ENCODE results near the gene DDO.

The DDO gene

DNA sequence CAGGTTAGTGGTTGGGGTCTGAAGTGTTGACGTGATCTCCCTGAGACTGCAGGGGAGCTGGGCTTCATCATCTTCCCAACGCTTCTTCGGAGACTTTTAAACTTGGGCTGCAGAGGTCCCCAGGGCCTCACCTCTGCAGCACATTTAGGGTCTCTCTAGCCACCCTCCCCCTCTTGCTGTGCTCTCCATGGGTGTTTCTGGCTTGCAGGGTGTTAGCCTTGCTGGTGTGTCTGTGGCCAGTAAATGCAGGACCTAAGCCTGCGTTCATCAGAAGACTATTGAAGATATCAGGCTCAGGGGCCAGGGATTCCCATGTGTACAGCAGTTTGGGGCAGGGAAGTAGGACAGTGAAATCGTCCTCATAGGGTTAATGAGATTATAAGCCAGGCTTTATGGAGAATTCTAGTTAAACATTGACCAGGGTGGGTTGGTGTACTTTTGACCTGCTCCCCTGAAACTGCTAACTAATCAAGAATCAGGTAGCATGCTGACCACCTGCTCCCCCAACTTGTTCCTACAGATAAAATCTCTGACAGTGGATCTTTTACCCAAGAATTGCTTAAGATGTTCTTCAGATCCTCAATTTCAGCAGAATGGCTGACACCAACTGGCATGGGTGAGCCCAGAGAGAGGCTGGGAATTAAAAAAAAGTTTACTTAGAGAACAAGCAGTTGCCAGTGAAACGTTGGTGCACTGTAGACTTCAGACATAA is 3.8 kb upstream of the DDO start:
- DNase-seq: no peak

DNA sequence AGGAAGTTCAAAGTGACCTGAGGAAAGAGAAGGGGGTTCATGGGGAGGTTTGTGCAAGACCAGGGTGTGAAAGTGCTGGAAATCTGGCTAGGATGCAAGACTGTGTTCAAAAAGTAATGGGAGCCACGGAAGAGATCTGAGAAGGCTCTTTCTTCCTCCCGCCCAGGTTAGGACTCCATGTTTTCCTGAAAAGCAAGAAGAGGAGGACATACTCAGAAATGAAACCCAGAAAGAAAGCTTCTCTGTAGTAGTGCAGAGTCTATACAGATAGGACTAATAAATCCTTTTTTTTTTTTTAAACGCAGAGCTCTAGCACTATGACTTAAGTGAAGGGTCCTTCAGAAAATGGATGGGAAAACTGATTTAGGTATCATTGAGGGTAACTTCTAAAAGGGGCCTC is 3.2 kb upstream of the DDO start:
- DNase-seq: no peak

DNA sequence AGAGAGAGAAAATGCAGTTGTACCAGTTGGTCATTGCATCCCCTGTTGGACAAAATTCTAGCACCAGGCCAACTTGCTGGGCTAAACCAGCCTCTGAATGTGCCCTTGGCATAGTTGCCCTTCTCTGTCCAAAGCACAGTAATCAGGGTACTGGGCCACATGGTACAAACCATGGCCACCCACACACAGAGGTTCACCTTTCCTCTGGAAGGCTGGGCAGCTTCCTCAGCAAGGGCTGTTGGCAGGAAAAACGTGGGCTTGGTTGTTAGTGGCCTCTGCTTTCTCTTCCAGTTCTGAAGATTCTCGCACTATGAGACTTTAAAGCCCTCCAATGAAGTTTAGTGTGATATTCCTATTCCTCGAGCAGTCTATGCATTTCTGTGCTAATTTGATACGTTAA is 706 bp downstream of the DDO start:
- no peak for DNase-seq

DNA sequence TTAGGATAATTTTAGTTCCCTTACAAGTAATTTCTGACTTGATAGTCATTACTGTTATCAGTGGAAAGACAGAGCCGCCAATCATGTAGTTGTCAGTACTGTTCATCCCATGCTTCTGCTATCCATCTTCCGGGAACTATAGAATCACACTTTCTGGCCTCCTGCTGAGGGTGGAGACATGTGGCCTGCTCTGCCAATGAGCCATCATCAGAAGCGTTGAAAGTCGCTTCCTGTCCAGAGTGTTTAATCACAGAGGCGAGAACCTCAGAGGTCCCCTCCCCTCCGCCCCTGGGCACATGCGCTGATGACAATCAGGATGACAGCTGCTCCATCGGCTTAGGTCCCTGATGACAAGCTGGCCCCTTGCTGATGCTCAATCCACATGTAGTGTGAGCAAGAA is 3.0 kb downstream of the DDO start:
- no peak for DNase-seq

DNA sequence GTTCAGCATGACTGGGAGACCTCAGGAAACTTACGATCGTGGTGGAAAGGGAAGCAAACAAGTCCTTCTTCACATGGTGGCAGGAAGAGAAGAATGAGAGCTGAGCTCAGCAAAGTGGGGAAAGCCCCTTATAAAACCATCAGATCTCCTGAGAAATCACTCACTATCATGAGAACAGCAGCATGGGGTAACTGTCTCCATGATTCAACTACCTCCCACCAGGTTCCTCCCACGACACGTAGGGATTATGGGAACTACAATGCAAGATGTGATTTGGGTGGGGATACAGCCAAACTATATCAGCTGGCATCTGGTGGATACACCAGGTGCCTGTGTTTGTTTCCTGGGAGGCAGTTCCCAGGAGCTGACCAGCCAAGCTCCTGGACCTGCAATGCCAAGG is 4.9 kb downstream of the DDO start:
- DNase-seq: no peak

DNA sequence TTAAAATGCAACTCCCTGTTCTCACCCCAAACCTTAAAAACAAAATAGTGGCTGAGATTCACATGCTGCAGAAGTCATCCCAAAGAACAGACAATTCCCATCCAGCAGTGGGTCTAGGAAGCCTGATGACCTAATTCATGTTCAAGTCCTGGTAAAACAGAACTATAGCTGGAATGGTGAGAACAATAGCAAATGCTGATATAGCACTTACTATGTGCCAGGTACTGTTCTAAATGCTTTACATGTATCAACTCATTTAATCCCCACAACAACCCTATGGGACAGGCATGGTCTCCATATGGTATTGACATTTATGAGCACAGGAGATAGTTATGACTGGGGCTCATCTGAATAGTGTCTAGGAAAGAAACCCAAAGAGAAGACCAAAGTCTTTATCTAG is 5.6 kb downstream of the DDO start:
- DNase-seq: no peak

DNA sequence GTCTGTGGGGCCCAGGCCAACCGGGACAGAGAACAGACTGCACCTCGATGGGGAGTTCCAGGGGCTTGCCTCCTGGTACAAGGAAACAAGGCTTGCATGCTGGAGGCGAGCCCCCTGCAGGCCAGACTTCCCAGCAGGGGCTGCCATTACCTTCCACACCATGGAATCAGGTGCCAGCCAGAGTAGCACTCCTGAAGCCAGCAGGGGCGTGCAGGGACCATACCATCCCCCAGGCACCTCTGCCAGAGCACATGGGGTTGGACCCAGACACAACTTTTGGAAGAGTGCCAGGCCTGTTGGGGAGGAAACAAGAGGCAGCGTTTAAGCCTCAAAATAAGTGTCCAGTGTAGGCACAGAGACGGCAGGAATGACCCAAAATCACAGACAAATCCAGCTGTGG is 6.5 kb downstream of the DDO start:
- DNase-seq: no peak

DNA sequence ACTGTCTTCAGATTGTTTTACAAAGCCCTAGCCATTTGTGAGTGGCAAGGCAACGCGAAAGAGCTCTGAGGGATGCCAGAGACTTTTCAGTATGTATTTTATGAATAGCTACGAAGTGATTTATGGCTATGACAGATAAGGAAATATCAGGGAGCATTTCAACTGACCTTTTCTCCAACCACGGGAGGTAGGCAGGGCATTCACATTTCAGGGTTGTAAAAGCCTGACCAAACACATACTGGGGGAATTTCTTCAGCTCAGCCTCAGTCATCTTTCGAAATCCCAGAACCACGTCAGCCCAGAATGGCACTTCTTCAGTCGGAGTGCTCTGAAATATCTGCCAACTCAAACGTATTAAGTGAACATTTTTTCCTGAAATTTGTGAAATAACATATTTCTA is 10.8 kb downstream of the DDO start:
- no peak for DNase-seq

DNA sequence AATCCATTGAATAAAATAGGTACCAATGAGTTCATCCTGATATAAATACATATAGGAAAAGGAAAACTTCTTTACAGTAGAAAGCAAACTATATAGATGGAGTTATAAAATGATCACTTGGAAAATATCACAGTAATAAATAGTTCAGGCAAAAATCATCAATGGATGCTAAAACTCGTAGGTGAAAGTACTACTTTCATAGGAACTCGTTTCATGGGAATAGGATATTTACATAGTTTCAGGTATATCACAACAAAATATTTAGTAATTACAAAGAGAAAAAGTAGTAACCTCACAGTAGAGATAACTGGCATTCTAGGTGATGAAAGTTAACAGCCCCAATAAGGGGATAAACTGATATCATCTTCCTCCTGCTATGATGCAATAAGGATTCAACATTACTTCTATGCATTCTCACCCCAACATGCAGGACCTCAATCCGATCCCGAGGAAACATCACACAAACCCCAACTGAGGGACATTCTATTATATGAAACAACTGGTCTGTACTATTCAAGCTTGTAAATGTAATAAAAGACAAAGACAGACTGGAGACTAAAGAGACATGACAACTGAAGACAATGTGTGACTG is 13.7 kb downstream of the DDO start:
- no peak for DNase-seq

DNA sequence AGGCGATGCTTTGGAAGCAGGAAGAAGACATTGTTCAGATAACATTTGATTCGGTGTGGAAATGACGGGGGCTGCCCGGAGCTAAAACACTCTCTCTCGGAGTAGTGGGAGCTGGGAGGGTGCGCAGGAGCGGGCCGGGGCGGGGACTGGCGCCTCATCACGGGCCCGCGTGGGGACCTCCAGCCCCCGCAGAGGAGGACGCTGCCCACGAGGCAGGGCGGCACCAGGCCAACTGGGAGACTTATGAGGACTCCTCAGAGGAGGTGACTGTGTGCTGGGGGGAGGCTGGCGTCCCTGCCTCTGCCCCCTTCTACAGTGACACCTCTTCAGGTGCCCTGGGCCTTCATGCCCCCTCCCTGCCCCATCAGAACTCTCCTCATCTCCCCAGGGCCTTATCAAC is 15.2 kb downstream of the DDO start:
- DNase-seq: no peak

DNA sequence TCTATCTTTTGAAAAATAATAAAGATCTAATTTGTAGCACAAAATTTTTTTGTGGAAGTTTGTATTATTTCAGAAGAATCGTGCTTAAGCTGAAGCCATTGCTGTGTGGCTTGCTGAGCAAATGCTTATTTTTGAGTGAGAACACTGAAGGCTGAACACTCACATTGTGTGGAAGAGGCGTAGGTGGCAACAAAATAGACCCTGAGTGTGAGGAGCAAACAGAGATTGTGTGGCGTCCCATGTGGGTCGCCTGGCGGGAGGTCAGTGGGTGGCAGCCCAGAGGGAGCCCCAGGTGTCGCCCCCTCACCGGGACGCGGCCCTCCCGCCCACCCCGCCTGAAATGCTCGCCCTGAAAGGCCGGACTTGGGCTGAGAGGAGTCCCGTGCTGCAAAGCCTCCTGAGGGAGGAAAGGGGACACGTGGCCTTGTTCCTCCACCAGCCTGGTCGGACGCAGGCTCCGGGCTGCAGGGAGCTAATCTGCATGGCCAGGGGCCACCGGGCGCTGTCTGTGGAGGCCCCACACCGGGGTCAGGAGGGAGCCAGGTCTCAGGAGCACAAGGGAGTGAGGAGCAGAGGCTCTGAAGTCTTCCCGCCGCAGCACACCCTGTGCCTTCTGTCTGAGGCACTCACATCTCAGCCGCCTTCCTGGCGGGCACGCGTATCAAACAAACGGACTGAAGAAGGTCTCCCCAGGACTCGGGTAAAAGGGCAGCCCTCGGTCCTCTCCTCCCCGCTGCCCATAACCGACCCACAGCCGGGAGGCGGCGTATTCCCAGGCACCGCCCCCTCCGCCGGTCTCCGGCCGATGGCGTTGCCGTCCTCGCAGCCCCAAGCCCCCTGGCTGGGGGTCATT is 15.9 kb downstream of the DDO start:
- no peak for DNase-seq

DNA sequence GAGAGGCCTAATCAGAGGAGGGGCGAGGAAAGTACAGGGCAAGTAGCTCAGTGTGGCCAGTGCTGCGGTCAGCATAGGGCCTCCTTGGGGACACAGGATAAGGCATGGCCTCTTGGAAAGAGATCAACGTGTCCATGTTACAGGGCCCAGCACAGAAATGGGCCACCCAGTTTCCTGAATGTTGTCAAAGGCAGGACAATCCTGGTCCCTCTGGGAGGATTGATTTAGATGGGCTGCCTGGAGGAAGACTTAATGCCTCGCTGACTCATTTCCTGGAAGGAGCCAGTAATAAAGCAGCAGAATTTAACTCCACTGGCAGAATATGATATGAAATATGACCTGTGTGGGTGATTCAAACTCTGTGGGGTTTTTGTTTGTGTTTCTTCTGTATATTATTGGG is 16.6 kb downstream of the DDO start:
- no peak for DNase-seq

DNA sequence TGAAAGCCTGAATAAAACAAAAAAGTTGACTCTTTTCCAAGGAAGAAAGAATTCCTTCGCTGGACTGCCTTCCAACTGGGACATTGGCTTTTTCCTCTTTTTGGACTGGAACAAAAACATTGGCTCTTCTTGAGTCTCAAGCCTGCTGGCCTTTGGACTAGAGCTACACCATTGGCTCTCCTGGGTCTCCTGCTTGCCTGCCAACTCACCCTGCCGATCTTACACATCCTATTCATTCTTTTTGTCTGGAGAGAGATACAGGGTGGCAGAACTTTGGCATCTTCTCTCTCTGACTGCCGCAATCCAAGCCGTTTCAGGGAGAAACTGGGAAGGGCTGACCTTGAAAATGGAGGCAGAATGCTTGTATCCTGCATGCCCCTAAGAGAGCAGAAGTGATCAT is 20.2 kb downstream of the DDO start:
- DNase-seq: no peak

DNA sequence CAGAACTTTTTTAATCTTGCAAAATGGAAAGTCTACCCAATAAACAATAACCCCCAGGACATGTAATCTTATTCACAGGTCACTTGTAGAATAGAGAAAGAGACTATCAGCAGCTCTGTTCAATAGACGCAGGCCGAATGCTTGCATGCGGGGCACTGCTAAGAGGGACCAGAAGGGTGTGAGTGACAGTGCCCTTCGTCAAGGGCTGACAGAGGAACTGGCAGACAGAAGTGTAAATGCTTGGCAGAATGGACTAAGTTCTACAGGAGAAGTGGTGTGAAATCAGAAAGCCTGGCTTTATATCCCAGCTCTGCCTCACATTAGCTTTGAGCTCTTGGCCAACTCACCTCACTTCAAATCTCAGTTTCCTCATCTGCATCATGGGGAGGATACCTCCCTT is 21.0 kb downstream of the DDO start:
- DNase-seq: no peak

DNA sequence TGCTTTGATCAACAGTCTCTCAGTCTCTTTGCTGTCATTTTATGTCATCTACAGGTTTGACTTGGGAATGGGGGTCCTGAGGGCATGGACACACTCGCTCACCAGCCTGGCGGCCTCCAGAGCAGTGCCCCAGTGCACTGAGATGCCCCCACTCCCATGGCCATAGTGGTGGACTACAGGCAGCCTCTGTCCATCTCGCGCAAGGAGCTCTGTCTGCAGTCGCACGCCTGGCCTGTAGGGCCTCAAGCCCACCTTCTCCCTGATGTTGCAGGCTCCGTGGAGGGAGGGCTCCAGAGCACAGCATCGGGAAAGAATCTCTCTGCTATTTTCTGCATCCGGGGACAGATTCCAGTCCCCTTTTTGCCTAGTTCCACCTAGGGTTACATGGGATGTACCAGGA is 22.6 kb downstream of the DDO start:
- DNase-seq: no peak

DNA sequence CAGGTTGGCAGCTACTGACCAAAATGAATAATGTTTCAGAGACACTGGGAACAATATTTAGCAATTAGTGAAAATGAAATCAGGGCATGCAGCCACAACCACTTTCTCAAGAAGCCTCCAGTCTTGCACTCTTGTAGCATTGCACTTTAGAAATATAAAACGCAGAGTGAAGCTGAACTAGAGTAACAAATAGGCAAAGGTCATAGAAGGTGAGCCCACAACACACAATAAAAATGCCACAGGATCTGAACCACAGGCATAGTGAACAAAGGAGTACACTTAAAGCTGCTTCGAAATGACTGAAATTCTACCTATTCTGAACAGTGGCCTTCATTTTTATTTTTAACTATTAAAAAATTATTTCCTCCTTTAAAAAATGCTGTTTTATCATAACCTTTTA is 25.0 kb downstream of the DDO start:
- no peak for DNase-seq

DNA sequence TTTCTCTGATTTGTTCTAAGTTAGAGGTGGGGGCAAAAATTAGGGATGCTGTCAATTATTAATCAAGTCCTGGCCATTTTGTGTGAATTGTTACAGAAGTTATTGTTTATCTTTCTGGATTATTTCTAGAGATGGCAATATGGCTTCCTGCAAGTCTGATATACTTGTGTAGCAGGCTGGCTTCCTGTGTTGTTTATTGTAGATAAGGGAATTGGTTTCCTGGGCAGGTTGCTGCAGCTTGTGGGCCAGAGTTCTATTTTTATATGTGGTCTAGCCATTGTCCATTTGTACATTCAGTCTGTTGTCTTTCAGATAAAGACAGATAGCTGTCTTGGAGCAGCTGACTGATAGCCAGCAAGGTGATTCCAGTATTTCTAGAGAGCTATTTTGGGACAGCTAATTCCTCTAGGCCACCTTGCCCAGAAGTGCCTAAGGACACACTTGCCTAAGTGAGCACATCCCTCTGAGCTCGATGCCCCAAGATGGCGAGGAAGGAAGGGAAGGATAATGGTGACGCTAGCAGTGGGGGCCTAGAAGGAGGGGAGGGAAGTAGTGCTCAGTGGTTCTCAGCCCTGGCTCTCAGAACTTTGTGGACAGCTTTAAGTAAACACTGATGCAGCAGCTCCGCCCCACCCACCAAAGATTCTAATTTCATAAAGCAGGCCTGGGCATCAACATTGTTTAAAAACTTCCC is 25.5 kb downstream of the DDO start:
- no peak for DNase-seq

DNA sequence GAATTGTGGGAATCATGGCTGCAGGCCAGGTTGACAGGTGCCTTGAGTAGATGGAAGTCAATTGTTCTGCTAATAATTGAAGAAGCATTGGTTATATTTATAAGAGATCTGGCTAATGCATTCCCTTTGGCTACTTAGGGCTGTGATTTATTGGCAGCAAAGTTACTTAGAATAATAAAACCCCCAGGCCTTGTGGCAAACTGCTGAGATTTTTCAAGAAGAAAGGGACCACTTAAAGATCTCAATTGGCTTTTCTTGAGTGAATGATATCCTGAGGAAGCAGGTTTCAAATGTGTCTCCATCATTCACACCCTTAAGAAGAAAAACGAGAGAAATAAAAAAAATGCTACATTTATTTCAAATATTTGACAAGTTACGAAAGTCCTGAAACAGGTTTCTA is 27.4 kb downstream of the DDO start:
- DNase-seq: no peak

DNA sequence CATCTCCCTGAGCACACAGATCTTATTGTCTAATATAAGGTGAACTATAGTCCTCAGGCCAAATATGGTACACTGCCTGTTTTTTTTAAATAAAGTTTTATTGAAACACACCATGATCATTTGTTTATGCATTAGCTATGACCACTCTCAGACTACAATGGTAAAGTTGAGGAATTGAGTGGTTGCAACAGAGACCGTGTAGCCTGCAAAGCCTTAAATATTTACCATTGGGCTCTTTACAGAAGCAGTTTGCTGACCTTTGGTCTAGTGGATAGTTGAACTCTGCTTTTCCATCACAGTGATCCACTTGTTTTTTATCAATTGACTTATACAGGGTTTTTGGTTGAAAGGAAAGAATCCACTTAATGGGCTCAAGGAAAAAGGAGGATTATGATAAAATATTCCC is 29.9 kb downstream of the DDO start:
- no peak for DNase-seq

DNA sequence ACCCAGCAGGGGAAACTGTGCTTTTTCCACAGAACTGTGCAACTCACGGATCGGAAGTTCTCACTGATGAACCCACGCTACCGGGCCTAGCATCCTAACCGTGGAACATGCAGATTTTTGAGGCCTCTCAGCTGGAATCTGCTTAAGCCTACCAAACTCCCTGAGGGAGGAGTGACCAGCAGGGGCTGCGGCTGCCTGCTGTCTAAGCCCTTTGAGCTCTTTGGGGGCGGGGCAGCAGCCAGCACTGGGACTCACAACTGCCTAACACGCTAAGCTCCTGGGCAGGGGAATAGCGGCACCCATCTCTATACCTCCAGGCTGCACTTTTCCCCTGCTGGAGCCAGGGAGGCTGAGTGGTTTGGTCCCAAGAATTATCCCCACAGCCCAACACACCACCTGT is 36.8 kb downstream of the DDO start:
- no peak for DNase-seq

DNA sequence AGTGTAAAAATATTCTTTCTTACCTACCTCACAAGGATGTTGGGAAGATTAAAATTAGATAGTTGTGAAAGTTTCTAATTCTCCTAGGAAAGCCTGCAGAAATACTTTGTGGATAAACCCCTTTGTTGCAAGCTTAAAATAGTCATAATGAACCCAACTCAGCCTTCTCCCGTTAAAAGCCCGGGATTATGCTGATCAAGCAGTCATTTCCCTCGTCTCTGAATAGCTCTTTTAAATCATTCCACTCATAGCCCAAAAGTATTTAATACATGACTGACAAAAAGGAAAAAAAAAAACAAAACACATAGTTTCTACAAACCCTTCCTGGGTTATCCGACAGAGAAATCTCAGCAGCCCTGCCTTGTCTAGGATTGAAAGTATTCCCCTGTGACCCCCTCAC is 46.3 kb downstream of the DDO start:
- DNase-seq: no peak

DNA sequence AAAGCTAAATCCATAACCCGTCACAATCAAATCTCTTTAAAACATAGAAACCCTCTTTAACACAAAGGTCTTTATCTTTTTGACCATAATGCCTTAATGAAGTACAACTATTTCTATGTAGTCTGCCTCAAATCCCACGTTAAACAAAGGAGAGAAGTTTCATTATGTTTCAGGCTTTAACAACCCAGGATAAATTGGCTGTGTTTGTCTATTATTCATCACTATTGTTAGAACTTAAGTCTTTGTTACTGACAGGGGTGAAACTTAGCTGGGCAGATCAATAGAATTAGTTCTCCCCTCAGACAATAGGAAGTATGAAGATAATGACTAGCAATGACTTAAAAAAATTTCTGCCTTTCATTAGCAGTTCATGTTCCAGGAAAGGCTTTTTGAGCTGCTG is 47.1 kb downstream of the DDO start:
- no peak for DNase-seq

DNA sequence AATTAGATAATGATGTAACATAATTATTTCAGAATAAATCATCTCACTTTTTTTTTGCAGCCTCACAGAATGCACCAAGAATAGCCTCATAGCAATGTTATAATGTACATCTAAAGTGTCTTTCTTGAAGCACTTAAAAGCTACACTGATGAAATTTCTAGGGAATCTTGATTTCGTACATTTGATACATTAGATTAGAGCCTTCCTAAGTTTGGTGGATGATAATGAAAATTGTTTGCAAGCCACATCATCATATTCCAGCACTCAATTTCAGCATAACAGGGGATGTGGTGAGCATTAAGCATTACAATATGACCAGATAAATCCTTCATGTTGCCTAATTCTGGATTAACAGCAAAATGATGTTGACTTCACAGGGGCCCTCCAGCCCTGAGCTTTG is 47.5 kb downstream of the DDO start:
- no peak for DNase-seq

DNA sequence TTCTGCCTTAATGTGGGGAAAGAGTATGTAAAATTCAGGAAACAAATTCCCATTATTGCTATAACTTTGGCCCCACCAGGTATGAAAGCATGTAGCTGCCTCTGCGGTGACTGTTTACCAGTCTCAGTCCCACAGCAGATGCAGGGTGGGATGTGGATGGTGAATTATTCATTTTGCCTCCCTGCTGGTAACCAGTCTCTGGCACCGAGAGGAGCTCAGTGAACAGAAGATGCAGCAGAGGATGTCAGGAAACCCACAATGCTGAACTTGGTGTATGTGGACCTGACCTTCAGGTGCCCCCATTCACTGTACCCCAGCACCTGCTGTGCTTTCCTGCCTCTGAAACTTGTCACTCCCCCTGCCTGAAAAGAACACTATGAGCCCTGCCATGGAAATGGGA is 48.4 kb downstream of the DDO start:
- no peak for DNase-seq

All from activated effector memory CD4-positive, alpha-beta T cell treated with Interleukin-2 at 50 U/mL for 16 hours (primary cell).